Sigmoid colon (tissue), 7 donors: Measurements from ENCODE around the gene CRELD2. TPM values are rescaled to one million over a fixed set of nuclear protein-coding genes. Genes with fewer than 3 reads are reported as not detected.

Experiments used
- DNase-seq: peaks from one replicate; pipeline ENCODE4 v3.0.0-alpha.2; 2019
- H3K27ac ChIP-seq, 4 donors: fragments of 200-600 bp; sonication (generic); one replicate each; pipeline ENCODE4 v1.5.1; 2016 to 2019; ENCODE audit warnings: mild to moderate bottlenecking in 1 of 4
- H3K27me3 ChIP-seq, 3 donors: fragments of 200-600 bp; sonication (generic); one replicate each; pipeline ENCODE4 v1.5.1; 2019; ENCODE audit warnings: mild to moderate bottlenecking in 1 of 3
- H3K36me3 ChIP-seq, 4 donors: fragments of 200-600 bp; sonication (generic); one replicate each; pipeline ENCODE4 v1.5.1; 2016 to 2019
- H3K4me1 ChIP-seq, 4 donors: fragments of 200-600 bp; sonication (generic); one replicate each; pipeline ENCODE4 v1.5.1; 2017 to 2019
- H3K4me3 ChIP-seq, 4 donors: fragments of 200-600 bp; sonication (generic); one replicate each; pipeline ENCODE4 v1.5.1; 2017 to 2019; ENCODE audit warnings: mild to moderate bottlenecking in 2 of 4, moderate library complexity in 1 of 4
- H3K9me3 ChIP-seq, 4 donors: fragments of 200-600 bp in 3 of 4; sonication (generic) in 3 of 4; one replicate each; pipeline versions ENCODE4 v1.5.1 to v1.6.1; 2013 to 2019
- EP300 ChIP-seq, 4 donors: sonication (generic); formaldehyde crosslinking; IDR thresholded peaks; one replicate each; pipeline ENCODE4 v1.6.1; 2017; ENCODE audit warnings: antibody characterized with exemption in 4 of 4
- POLR2A ChIP-seq, 2 donors: fragments of 450-650 bp; IDR thresholded peaks; one replicate each; pipeline ENCODE4 v1.6.1; 2016; ENCODE audit warnings: antibody characterized with exemption in 2 of 2, mild to moderate bottlenecking in 2 of 2, moderate library complexity in 2 of 2
- POLR2AphosphoS5 ChIP-seq, 4 donors: sonication (generic); formaldehyde crosslinking; IDR thresholded peaks; one replicate each; pipeline ENCODE4 v1.6.1; 2017; ENCODE audit warnings: antibody characterized with exemption in 4 of 4
- WGBS, 2 donors: extraction: QIAGEN DNeasy Blood & Tissue Kit; methylation state at CpG; one replicate each; pipeline ENCODE4 v1.1.7; 2013; 5-methylcytosine and 5-hydroxymethylcytosine counted together
- intact Hi-C: fragments of 100-400 bp; cut with DNase I; formaldehyde crosslinking; loops from one replicate; pipeline ENCODE4 v1.15.1; 2023
- polyA plus RNA-seq, 3 donors: library from polyadenylated mRNA; stranded (reverse); fragments of 200-250 nt; gene quantifications; one replicate each; pipeline ENCODE4 v1.2.3, GENCODE V29; 2013
- total RNA-seq, 4 donors: library from RNA; depleted of rRNA; stranded (reverse); fragments of >200 nt; gene quantifications; one replicate each; pipeline ENCODE4 v1.1.0, GENCODE V29; 2016
- TF ChIP-seq, protein P1 (sequence below), 4 experiments: fragments of 450-650 bp in 3 of 4; fragments of 200-600 bp in 1 of 4; IDR thresholded peaks; one replicate each; pipeline ENCODE4 v1.5.1; 2016 to 2019; ENCODE audit warnings: antibody characterized with exemption in 4 of 4, mild to moderate bottlenecking in 3 of 4, moderate library complexity in 2 of 4
- donor health status: healthy with polysubstance abuse.
- donor health status: Bipolar disorder and iron deficiency.
- donor health status: healthy.

The CRELD2 gene
- total and polyA plus RNA-seq, 7 donors: 9.2 to 97.7 (median 20.2) TPM

DNA sequence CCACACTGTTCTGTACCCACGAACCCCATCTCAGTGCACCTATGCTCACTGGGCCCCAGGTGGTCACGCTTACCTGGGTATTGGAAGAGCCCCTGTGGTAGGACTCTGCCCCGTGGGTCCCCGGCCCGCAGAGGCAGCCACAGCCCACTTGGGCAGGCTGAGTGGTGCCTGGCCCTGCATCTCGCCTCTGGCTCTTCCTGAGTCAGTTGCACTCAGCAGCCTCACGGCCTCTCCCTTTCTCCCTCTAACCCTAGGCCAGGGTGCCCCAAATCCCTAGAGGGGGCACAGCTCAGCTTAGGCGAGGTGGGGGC, 9.7 kb downstream of the CRELD2 start:
- WGBS, 2 donors: 88 to 92% methylated on average over 8 of the region's 8 CpGs
- peaks cover 0 to 18% (median 12%) of the 10 kb centered on the region in 4 donors for H3K4me1 ChIP-seq
- DNase-seq: no peak
- peaks cover 7 to 17% (median 13%) of the 10 kb centered on the region in 3 donors for H3K27me3 ChIP-seq
- no peak overlapping the region for H3K4me3 ChIP-seq
- H3K27ac ChIP-seq: no peak overlapping the region
- no peaks in the 10 kb centered on the region for H3K9me3 ChIP-seq
- H3K36me3 ChIP-seq: peaks cover 0 to 14% (median 0%) of the 10 kb centered on the region in 4 donors
- TF ChIP-seq, protein P1, sequence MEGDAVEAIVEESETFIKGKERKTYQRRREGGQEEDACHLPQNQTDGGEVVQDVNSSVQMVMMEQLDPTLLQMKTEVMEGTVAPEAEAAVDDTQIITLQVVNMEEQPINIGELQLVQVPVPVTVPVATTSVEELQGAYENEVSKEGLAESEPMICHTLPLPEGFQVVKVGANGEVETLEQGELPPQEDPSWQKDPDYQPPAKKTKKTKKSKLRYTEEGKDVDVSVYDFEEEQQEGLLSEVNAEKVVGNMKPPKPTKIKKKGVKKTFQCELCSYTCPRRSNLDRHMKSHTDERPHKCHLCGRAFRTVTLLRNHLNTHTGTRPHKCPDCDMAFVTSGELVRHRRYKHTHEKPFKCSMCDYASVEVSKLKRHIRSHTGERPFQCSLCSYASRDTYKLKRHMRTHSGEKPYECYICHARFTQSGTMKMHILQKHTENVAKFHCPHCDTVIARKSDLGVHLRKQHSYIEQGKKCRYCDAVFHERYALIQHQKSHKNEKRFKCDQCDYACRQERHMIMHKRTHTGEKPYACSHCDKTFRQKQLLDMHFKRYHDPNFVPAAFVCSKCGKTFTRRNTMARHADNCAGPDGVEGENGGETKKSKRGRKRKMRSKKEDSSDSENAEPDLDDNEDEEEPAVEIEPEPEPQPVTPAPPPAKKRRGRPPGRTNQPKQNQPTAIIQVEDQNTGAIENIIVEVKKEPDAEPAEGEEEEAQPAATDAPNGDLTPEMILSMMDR (IDR thresholded peaks at IDR 0.05): no peak
- TF ChIP-seq EP300 (IDR thresholded peaks at IDR 0.05): no peak
- TF ChIP-seq POLR2A (IDR thresholded peaks at IDR 0.05): no peak
- TF ChIP-seq POLR2AphosphoS5 (IDR thresholded peaks at IDR 0.05): no peak
- intact Hi-C loops: loop anchor here (2.0 to 10.0 kb wide), 2 partner anchors 65 to 257 kb away; partner anchors contain the start of gene TRABD

DNA sequence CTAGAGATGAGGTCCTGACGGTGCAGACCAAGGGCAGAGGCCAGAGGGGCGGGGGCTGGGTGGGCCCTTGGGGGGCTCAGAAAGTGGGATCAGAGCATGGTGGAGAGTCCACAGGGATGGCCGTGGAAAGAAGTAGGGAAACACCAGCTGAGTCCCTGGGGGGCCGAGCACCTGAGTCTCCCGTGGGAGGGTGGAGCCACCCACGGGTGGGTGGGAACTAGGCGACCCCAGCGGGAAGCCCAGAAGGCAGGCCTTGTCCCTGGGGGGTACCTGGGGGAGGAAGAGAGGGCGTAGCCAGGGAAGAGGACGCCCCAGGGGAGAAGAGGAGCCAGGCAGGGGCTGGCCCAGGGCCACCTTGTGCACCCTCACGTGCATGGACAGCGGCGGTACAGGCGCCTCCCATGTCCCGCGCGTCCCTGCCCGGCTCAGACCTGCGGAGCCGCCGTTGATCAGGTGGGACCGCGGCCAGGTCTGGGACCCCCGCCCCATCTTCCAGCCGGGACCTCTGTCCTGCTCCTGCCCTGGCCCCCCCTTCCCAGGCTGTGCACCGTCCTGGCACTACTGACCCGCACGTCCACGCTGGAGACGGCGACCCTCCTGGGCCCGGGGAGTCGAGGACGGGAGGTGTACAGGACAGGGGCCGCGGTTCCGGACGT, 10.2 kb downstream of the CRELD2 start:
- peaks cover 0 to 22% (median 16%) of the 10 kb centered on the region in 4 donors for H3K4me1 ChIP-seq

DNA sequence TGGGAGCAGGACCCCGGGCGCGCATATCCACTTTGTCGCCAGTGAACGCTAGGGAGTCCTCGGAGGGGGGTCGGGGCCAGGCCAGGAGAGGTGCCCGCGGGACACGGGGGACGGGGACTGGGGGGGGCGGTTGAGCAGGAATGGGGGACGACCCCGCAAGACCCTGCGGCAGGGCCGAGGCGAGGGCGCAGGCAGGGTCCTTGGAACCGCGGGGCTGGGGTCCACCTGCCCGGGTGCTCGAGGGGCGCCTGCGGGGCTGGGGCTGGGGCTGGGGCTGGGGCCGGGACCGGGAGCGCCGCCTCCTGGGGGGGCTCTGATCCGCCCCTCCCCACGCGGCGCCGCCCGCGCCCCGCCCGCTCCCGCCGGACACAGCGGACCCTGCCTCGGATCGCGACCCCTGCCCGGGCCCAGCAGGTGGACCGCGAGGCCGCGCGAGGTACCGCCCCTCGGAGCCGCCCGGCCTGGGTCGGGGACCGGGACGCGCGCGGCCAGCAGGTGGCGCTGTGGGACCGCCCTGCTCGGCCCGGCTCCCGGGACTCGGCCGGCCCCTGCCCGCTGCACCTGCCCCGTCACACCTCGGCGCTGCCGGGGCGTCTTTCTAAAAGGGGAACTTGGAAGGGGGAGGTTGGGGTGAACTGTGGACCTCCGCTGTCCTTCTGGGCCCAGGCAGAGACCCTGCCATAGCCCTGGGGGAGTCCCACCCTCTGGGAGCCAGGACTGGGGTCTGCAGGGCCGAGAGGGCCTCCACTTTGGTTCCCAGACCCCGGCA, 11.0 kb downstream of the CRELD2 start:
- Histone ChIP-seq H3K27me3 (peaks cover 7 to 17% (median 13%) of the 10 kb centered on the region in 3 donors), H3K4me1 (peaks cover 0 to 29% (median 23%) of the 10 kb centered on the region in 4 donors), H3K27ac (no peak overlapping the region), H3K4me3 (peak overlapping the region in 1 of 4 donors; percentile 20), H3K36me3 (peaks cover 0 to 10% (median 0%) of the 10 kb centered on the region in 4 donors), H3K9me3 (no peaks in the 10 kb centered on the region)
- 4 to 6% methylated on average over 75 of the region's 75 CpGs for WGBS, 2 donors
- TF ChIP-seq, protein P1 (IDR thresholded peaks at IDR 0.05): peak in 3 of 4 experiments; percentile 24 to 92 (median 49)
- TF ChIP-seq EP300 (IDR thresholded peaks at IDR 0.05) (no peak), POLR2AphosphoS5 (IDR thresholded peaks at IDR 0.05) (no peak), POLR2A (IDR thresholded peaks at IDR 0.05) (no peak)
- intact Hi-C loops: loop anchor here (1.0 to 10.0 kb wide), 3 partner anchors 63 to 255 kb away; partner anchors contain the start of gene TRABD
- peak; percentile 80 for DNase-seq

More for the DNA sequence above, 10.2 kb downstream of the CRELD2 start:
- 35 to 55% methylated on average over 38 of the region's 38 CpGs for WGBS, 2 donors
- no peak for DNase-seq
- H3K27ac ChIP-seq: no peak overlapping the region
- peaks cover 7 to 17% (median 13%) of the 10 kb centered on the region in 3 donors for H3K27me3 ChIP-seq
- H3K36me3 ChIP-seq: peaks cover 0 to 14% (median 0%) of the 10 kb centered on the region in 4 donors
- intact Hi-C loops: loop anchor here (1.0 to 10.0 kb wide), 3 partner anchors 64 to 256 kb away; partner anchors contain the start of gene TRABD
- no peaks in the 10 kb centered on the region for H3K9me3 ChIP-seq
- no peak overlapping the region for H3K4me3 ChIP-seq
- TF ChIP-seq POLR2A (IDR thresholded peaks at IDR 0.05): no peak
- TF ChIP-seq EP300 (IDR thresholded peaks at IDR 0.05): no peak
- TF ChIP-seq POLR2AphosphoS5 (IDR thresholded peaks at IDR 0.05): no peak
- TF ChIP-seq, protein P1 (IDR thresholded peaks at IDR 0.05): no peak

DNA sequence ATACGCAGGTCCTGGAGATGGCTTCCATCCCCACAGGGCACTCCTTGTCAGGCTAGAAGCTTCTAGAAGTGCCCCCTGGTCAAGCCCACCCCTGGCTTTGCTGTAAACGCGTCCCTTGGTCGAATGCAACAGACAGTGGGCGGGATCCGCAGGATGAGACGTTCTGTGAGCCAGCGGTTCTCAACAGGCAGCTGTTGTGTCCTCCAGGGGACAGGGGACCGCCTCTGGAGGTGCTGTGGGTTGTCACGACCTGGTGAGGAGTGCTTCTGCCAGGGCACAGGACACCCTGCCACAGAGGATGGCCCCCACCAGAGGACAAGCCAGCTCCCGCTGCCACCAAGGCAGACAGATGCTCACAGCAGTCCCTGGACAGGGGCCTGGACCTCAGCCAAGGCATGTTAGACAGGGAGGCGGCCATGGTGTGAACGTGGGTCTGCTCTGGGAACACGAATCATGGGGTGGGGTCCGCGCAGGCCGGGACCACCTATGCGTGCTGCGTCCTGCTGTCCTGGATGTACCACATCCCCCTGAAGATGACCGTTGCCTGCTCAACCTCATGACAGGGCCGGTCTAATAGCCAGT, 11.7 kb downstream of the CRELD2 start:
- Histone ChIP-seq H3K27ac (no peak overlapping the region), H3K4me3 (no peak overlapping the region), H3K27me3 (peaks cover 7 to 17% (median 13%) of the 10 kb centered on the region in 3 donors), H3K36me3 (peaks cover 0 to 10% (median 0%) of the 10 kb centered on the region in 4 donors), H3K9me3 (no peaks in the 10 kb centered on the region), H3K4me1 (peaks cover 0 to 36% (median 30%) of the 10 kb centered on the region in 4 donors)
- 52 to 72% methylated on average over 21 of the region's 21 CpGs for WGBS, 2 donors
- DNase-seq: no peak
- TF ChIP-seq EP300 (IDR thresholded peaks at IDR 0.05) (no peak), POLR2AphosphoS5 (IDR thresholded peaks at IDR 0.05) (no peak), POLR2A (IDR thresholded peaks at IDR 0.05) (no peak)
- TF ChIP-seq, protein P1 (IDR thresholded peaks at IDR 0.05): no peak
- intact Hi-C loops: loop anchor here (1.0 to 10.0 kb wide), 5 partner anchors 43 to 272 kb away; partner anchors contain the start of genes SELENOO and TRABD
